Sigmoid colon (tissue), 7 donors: ENCODE measurements around the gene CAMKK2. TPM values are rescaled to one million over a fixed set of nuclear protein-coding genes. Genes with fewer than 3 reads are reported as not detected.

Source experiments
- DNase-seq: peaks from one replicate; pipeline ENCODE4 v3.0.0-alpha.2; 2019
- H3K27ac ChIP-seq, 4 donors: fragments of 200-600 bp; sonication (generic); one replicate each; pipeline ENCODE4 v1.5.1; 2016 to 2019; ENCODE audit warnings: mild to moderate bottlenecking in 1 of 4
- H3K27me3 ChIP-seq, 3 donors: fragments of 200-600 bp; sonication (generic); one replicate each; pipeline ENCODE4 v1.5.1; 2019; ENCODE audit warnings: mild to moderate bottlenecking in 1 of 3
- H3K36me3 ChIP-seq, 4 donors: fragments of 200-600 bp; sonication (generic); one replicate each; pipeline ENCODE4 v1.5.1; 2016 to 2019
- H3K4me1 ChIP-seq, 4 donors: fragments of 200-600 bp; sonication (generic); one replicate each; pipeline ENCODE4 v1.5.1; 2017 to 2019
- H3K4me3 ChIP-seq, 4 donors: fragments of 200-600 bp; sonication (generic); one replicate each; pipeline ENCODE4 v1.5.1; 2017 to 2019; ENCODE audit warnings: mild to moderate bottlenecking in 2 of 4, moderate library complexity in 1 of 4
- H3K9me3 ChIP-seq, 4 donors: fragments of 200-600 bp in 3 of 4; sonication (generic) in 3 of 4; one replicate each; pipeline versions ENCODE4 v1.5.1 to v1.6.1; 2013 to 2019
- CTCF ChIP-seq, 4 experiments: fragments of 450-650 bp in 3 of 4; fragments of 200-600 bp in 1 of 4; IDR thresholded peaks; one replicate each; pipeline ENCODE4 v1.5.1; 2016 to 2019; ENCODE audit warnings: antibody characterized with exemption in 4 of 4, mild to moderate bottlenecking in 3 of 4, moderate library complexity in 2 of 4
- EP300 ChIP-seq, 4 donors: sonication (generic); formaldehyde crosslinking; IDR thresholded peaks; one replicate each; pipeline ENCODE4 v1.6.1; 2017; ENCODE audit warnings: antibody characterized with exemption in 4 of 4
- POLR2A ChIP-seq, 2 donors: fragments of 450-650 bp; IDR thresholded peaks; one replicate each; pipeline ENCODE4 v1.6.1; 2016; ENCODE audit warnings: antibody characterized with exemption in 2 of 2, mild to moderate bottlenecking in 2 of 2, moderate library complexity in 2 of 2
- POLR2AphosphoS5 ChIP-seq, 4 donors: sonication (generic); formaldehyde crosslinking; IDR thresholded peaks; one replicate each; pipeline ENCODE4 v1.6.1; 2017; ENCODE audit warnings: antibody characterized with exemption in 4 of 4
- WGBS, 2 donors: extraction: QIAGEN DNeasy Blood & Tissue Kit; methylation state at CpG; one replicate each; pipeline ENCODE4 v1.1.7; 2013; 5-methylcytosine and 5-hydroxymethylcytosine counted together
- intact Hi-C: fragments of 100-400 bp; cut with DNase I; formaldehyde crosslinking; loops from one replicate; pipeline ENCODE4 v1.15.1; 2023
- polyA plus RNA-seq, 3 donors: library from polyadenylated mRNA; stranded (reverse); fragments of 200-250 nt; gene quantifications; one replicate each; pipeline ENCODE4 v1.2.3, GENCODE V29; 2013
- total RNA-seq, 4 donors: library from RNA; depleted of rRNA; stranded (reverse); fragments of >200 nt; gene quantifications; one replicate each; pipeline ENCODE4 v1.1.0, GENCODE V29; 2016
- donor health status: healthy with polysubstance abuse.
- donor health status: Bipolar disorder and iron deficiency.
- donor health status: healthy.

CAMKK2 gene
- total and polyA plus RNA-seq, 7 donors, result 18.0 to 33.8 (median 25.0) TPM

- no peak overlapping the region for H3K4me3 ChIP-seq
- H3K9me3 ChIP-seq, result no peaks in the 10 kb centered on the region
- intact Hi-C loops, result no loop called here
- WGBS, 2 donors, result 88 to 95% methylated on average over 4 of the region's 4 CpGs
- DNase-seq, result no peak
- peak overlapping the region in 1 of 4 donors; percentile 1 for H3K27ac ChIP-seq
- peaks cover 0 to 11% (median 10%) of the 10 kb centered on the region in 4 donors for H3K4me1 ChIP-seq
- TF ChIP-seq EP300 (IDR thresholded peaks at IDR 0.05), result no peak
- TF ChIP-seq POLR2A (IDR thresholded peaks at IDR 0.05), result no peak
- no peak for TF ChIP-seq CTCF (IDR thresholded peaks at IDR 0.05)
- TF ChIP-seq POLR2AphosphoS5 (IDR thresholded peaks at IDR 0.05), result no peak
- no peaks in the 10 kb centered on the region for H3K27me3 ChIP-seq
- H3K36me3 ChIP-seq, result peaks cover 0 to 17% (median 4%) of the 10 kb centered on the region in 4 donors
Measured at GRCh38 chr12:121216102-121216501, 80.4 kb downstream of the CAMKK2 start.

- Histone ChIP-seq H3K9me3 (no peaks in the 10 kb centered on the region), H3K36me3 (peaks cover 0 to 17% (median 2%) of the 10 kb centered on the region in 4 donors), H3K27me3 (no peaks in the 10 kb centered on the region), H3K27ac (peak overlapping the region in 3 of 4 donors; percentile 36 to 55 (median 51)), H3K4me1 (peaks cover 0 to 18% (median 15%) of the 10 kb centered on the region in 4 donors), H3K4me3 (no peak overlapping the region)
- TF ChIP-seq POLR2AphosphoS5 (IDR thresholded peaks at IDR 0.05) (peak in 1 of 4 donors; percentile 44), EP300 (IDR thresholded peaks at IDR 0.05) (no peak), CTCF (IDR thresholded peaks at IDR 0.05) (no peak), POLR2A (IDR thresholded peaks at IDR 0.05) (no peak)
- intact Hi-C loops, result no loop called here
- 34 to 58% methylated on average over 14 of the region's 14 CpGs for WGBS, 2 donors
- DNase-seq, result no peak
Measured at GRCh38 chr12:121214855-121215745, 81.4 kb downstream of the CAMKK2 start.

- Histone ChIP-seq H3K4me3 (no peak overlapping the region), H3K27ac (peak overlapping the region in 3 of 4 donors; percentile 36 to 55 (median 51)), H3K4me1 (peaks cover 0 to 21% (median 16%) of the 10 kb centered on the region in 4 donors), H3K27me3 (no peaks in the 10 kb centered on the region), H3K36me3 (peaks cover 0 to 17% (median 2%) of the 10 kb centered on the region in 4 donors), H3K9me3 (no peaks in the 10 kb centered on the region)
- intact Hi-C loops, result no loop called here
- TF ChIP-seq POLR2AphosphoS5 (IDR thresholded peaks at IDR 0.05) (peak in 1 of 4 donors; percentile 5), POLR2A (IDR thresholded peaks at IDR 0.05) (no peak)
- DNase-seq, result no peak
- WGBS, 2 donors, result 61 to 77% methylated on average over 11 of the region's 11 CpGs
Measured at GRCh38 chr12:121214166-121214777, 82.2 kb downstream of the CAMKK2 start.

- 93 to 96% methylated on average over 5 of the region's 5 CpGs for WGBS, 2 donors
- no peak for TF ChIP-seq EP300 (IDR thresholded peaks at IDR 0.05)
- no peak for TF ChIP-seq CTCF (IDR thresholded peaks at IDR 0.05)
- TF ChIP-seq POLR2A (IDR thresholded peaks at IDR 0.05), result no peak
- no peak for TF ChIP-seq POLR2AphosphoS5 (IDR thresholded peaks at IDR 0.05)
- intact Hi-C loops, result no loop called here
- Histone ChIP-seq H3K9me3 (no peaks in the 10 kb centered on the region), H3K36me3 (peaks cover 0 to 12% (median 2%) of the 10 kb centered on the region in 4 donors), H3K4me1 (peaks cover 0 to 22% (median 17%) of the 10 kb centered on the region in 4 donors), H3K27ac (no peak overlapping the region), H3K4me3 (no peak overlapping the region), H3K27me3 (no peaks in the 10 kb centered on the region)
- DNase-seq, result no peak
Measured at GRCh38 chr12:121212875-121213274, 83.6 kb downstream of the CAMKK2 start.
